ENCODE measurements around the gene MIB1. TPM values are rescaled to one million over a fixed set of nuclear protein-coding genes. Genes with fewer than 3 reads are reported as not detected.

The MIB1 gene
- polyA plus RNA-seq, 2 donors, result 3.7 to 4.0 TPM

DNA sequence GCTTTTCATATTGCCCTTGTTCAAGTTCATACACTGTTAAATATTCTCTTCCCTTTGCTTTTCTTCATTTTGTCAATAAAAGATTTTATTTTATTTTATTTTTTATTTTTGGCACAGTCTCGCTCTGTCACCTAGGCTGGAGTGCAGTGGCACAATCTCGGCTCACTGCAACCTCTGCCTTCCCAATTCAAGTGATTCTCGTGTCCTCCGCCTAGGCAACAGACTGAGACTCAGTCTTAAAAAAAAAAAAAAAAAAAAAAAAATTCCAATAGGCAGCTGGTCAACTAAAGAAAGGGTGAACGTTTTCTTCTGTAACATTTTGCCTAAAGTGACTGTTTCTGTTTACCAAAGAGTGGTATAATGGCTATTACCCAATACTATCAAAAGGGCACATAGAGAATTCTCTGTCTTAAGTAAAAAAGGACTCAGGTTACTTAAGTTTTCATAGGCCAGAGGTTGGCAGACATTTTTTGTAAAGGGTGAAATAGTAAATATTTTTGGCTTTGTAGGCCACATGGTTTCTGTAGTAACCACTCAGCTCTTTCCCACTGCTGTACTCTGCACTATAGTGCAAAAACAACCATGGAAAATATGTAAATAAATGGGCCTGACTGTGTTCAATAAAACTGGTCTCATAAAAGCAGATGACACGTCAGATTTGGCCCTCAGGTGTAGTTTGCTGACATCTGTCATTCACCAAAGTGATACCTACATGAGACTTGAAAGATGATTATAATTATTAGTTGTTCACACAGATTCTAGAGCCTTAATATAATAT lies 113.4 kb downstream of the MIB1 start:
- Histone ChIP-seq H3K36me3 (ENCODE audit: control insufficient read depth in 2 of 2, insufficient read depth in 2 of 2, low read length in 1 of 2) (no peaks in the 10 kb centered on the region), H3K27ac (ENCODE audit: low read depth in 2 of 2, low read length in 1 of 2) (no peak overlapping the region), H3K27me3 (ENCODE audit: control insufficient read depth in 1 of 2, insufficient read depth in 2 of 2, low read length in 2 of 2) (no peaks in the 10 kb centered on the region), H3K4me3 (ENCODE audit: low read depth in 1 of 2, low read length in 2 of 2) (no peak overlapping the region), H3K9me3 (ENCODE audit: control insufficient read depth in 2 of 2, insufficient read depth in 1 of 2, low read depth in 1 of 2, low read length in 1 of 2) (no peaks in the 10 kb centered on the region), H3K4me1 (ENCODE audit: control insufficient read depth in 2 of 2, insufficient read depth in 2 of 2, low read length in 1 of 2) (no peaks in the 10 kb centered on the region)
- WGBS, 2 donors, result 85 to 86% methylated on average over 6 of the region's 6 CpGs

DNA sequence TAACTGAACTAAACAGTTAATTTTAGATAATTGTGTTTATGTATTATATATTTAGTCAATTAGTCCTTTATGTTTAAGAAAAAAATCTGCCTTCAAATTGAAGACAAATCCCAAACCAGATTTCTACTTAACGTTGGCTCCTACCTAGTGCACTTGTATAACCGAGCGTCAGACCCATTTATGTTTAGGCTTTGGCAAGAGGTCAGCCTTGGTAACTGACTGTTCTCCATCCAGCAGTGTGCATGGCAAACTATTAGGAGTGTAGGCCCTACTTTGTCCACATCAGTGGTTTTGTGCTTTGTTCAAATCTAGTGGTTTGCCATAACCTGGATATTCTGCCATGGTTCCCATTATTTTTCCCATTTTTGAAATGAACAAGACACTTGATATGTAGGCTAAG lies 114.8 kb downstream of the MIB1 start:
- no peak overlapping the region for H3K27ac ChIP-seq (ENCODE audit: low read depth in 2 of 2, low read length in 1 of 2)
- H3K27me3 ChIP-seq (ENCODE audit: control insufficient read depth in 1 of 2, insufficient read depth in 2 of 2, low read length in 2 of 2), result no peaks in the 10 kb centered on the region
- H3K36me3 ChIP-seq (ENCODE audit: control insufficient read depth in 2 of 2, insufficient read depth in 2 of 2, low read length in 1 of 2), result no peaks in the 10 kb centered on the region
- H3K4me1 ChIP-seq (ENCODE audit: control insufficient read depth in 2 of 2, insufficient read depth in 2 of 2, low read length in 1 of 2), result no peaks in the 10 kb centered on the region
- H3K4me3 ChIP-seq (ENCODE audit: low read depth in 1 of 2, low read length in 2 of 2), result no peak overlapping the region
- no peaks in the 10 kb centered on the region for H3K9me3 ChIP-seq (ENCODE audit: control insufficient read depth in 2 of 2, insufficient read depth in 1 of 2, low read depth in 1 of 2, low read length in 1 of 2)
- WGBS, 2 donors, result 92 to 97% methylated on average over 3 of the region's 3 CpGs

DNA sequence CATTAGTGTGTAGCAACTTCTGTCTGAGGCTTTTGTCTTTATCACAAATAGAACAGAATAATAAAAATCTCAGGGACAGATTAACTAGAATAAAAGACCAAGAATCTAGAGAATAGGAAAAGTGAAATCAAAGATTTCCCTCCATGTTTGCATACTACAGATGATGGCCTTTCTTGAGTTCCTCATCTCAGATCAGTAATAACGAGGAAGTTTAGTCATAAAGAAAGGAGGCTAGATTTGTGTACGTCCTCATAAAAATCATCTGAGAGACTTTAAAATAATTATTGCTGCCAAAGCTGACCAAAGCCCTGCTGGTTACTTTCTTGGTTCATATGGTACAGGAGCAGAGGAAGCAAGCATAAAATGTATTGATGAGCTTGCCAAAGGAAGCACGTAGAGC lies 117.3 kb downstream of the MIB1 start:
- Histone ChIP-seq H3K4me1 (ENCODE audit: control insufficient read depth in 2 of 2, insufficient read depth in 2 of 2, low read length in 1 of 2) (no peaks in the 10 kb centered on the region), H3K27me3 (ENCODE audit: control insufficient read depth in 1 of 2, insufficient read depth in 2 of 2, low read length in 2 of 2) (no peaks in the 10 kb centered on the region), H3K9me3 (ENCODE audit: control insufficient read depth in 2 of 2, insufficient read depth in 1 of 2, low read depth in 1 of 2, low read length in 1 of 2) (peaks cover 0 to under 1% of the 10 kb centered on the region in 2 donors), H3K4me3 (ENCODE audit: low read depth in 1 of 2, low read length in 2 of 2) (no peak overlapping the region), H3K27ac (ENCODE audit: low read depth in 2 of 2, low read length in 1 of 2) (no peak overlapping the region), H3K36me3 (ENCODE audit: control insufficient read depth in 2 of 2, insufficient read depth in 2 of 2, low read length in 1 of 2) (peaks cover under 1 to 4% of the 10 kb centered on the region in 2 donors)
- WGBS, 2 donors, result 75 to 82% methylated on average over 3 of the region's 3 CpGs

DNA sequence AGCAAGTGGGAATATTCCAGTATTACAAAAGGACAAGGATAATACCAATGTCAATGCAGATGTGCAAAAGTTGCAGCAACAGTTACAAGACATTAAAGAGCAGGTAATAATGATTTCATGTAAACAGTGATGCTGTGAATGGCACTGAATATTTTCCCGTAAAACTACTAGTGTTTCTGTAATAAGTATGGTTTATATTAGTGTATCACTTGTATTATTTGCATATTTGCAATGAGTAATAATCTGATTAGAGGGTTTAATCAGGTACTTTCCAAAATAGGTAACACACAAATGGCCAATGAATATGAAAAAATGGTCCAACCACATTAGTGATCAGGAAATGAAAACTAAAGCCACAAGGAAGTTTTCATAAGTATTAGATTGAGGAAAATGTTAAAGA lies 118.0 kb downstream of the MIB1 start:
- H3K4me3 ChIP-seq (ENCODE audit: low read depth in 1 of 2, low read length in 2 of 2), result no peak overlapping the region

DNA sequence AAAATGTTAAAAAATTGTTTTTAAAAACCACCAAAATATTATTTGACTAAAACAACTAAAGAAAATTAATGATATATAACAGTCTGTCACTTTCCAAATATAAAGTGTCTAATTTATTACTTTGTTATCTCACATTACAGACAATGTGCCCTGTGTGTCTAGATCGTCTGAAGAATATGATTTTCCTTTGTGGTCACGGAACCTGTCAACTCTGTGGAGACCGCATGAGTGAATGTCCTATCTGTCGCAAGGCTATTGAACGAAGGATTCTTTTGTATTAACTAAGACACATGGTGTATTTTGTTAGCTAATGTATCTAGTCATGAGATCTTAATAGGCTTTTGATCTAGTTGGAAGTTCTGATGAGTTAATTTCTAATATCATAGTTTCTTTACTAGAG lies 123.8 kb downstream of the MIB1 start:
- Histone ChIP-seq H3K27ac (ENCODE audit: low read depth in 2 of 2, low read length in 1 of 2) (no peak overlapping the region), H3K4me1 (ENCODE audit: control insufficient read depth in 2 of 2, insufficient read depth in 2 of 2, low read length in 1 of 2) (no peaks in the 10 kb centered on the region), H3K4me3 (ENCODE audit: low read depth in 1 of 2, low read length in 2 of 2) (no peak overlapping the region), H3K27me3 (ENCODE audit: control insufficient read depth in 1 of 2, insufficient read depth in 2 of 2, low read length in 2 of 2) (no peaks in the 10 kb centered on the region), H3K9me3 (ENCODE audit: control insufficient read depth in 2 of 2, insufficient read depth in 1 of 2, low read depth in 1 of 2, low read length in 1 of 2) (peaks cover 0 to 4% of the 10 kb centered on the region in 2 donors), H3K36me3 (ENCODE audit: control insufficient read depth in 2 of 2, insufficient read depth in 2 of 2, low read length in 1 of 2) (peaks cover 3 to 6% of the 10 kb centered on the region in 2 donors)
- WGBS, 2 donors, result 93 to 94% methylated on average over 5 of the region's 5 CpGs

More for the DNA sequence above, 118.0 kb downstream of the MIB1 start:
- Histone ChIP-seq H3K27ac (ENCODE audit: low read depth in 2 of 2, low read length in 1 of 2) (no peak overlapping the region), H3K9me3 (ENCODE audit: control insufficient read depth in 2 of 2, insufficient read depth in 1 of 2, low read depth in 1 of 2, low read length in 1 of 2) (peaks cover 0 to 4% of the 10 kb centered on the region in 2 donors), H3K4me1 (ENCODE audit: control insufficient read depth in 2 of 2, insufficient read depth in 2 of 2, low read length in 1 of 2) (no peaks in the 10 kb centered on the region), H3K27me3 (ENCODE audit: control insufficient read depth in 1 of 2, insufficient read depth in 2 of 2, low read length in 2 of 2) (no peaks in the 10 kb centered on the region), H3K36me3 (ENCODE audit: control insufficient read depth in 2 of 2, insufficient read depth in 2 of 2, low read length in 1 of 2) (peaks cover 3 to 6% of the 10 kb centered on the region in 2 donors)
- 80 to 82% methylated on average over 1 of the region's 1 CpG for WGBS, 2 donors

DNA sequence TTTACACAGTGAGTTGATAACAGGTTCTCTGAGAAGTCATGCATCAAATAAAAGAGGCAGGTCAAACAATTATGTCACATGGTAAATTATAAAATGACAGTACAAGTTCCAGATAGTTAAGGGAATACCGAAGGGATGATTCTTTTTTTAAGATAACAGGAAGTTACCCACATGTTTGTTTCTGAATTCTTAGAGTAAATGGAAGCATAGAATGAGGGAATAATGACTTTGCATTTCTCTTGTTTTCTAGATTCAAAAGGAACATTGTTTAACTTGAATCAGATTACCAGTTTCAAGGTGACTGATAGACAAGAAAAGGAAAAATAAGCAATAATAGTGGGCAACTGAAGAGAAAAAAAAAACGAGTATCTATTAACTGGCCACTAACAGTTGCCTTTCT lies 124.5 kb downstream of the MIB1 start:
- 57 to 70% methylated on average over 2 of the region's 2 CpGs for WGBS, 2 donors
- Histone ChIP-seq H3K27me3 (ENCODE audit: control insufficient read depth in 1 of 2, insufficient read depth in 2 of 2, low read length in 2 of 2) (no peaks in the 10 kb centered on the region), H3K36me3 (ENCODE audit: control insufficient read depth in 2 of 2, insufficient read depth in 2 of 2, low read length in 1 of 2) (peaks cover 3 to 6% of the 10 kb centered on the region in 2 donors), H3K4me1 (ENCODE audit: control insufficient read depth in 2 of 2, insufficient read depth in 2 of 2, low read length in 1 of 2) (no peaks in the 10 kb centered on the region), H3K27ac (ENCODE audit: low read depth in 2 of 2, low read length in 1 of 2) (no peak overlapping the region), H3K4me3 (ENCODE audit: low read depth in 1 of 2, low read length in 2 of 2) (no peak overlapping the region), H3K9me3 (ENCODE audit: control insufficient read depth in 2 of 2, insufficient read depth in 1 of 2, low read depth in 1 of 2, low read length in 1 of 2) (peaks cover 0 to 4% of the 10 kb centered on the region in 2 donors)

DNA sequence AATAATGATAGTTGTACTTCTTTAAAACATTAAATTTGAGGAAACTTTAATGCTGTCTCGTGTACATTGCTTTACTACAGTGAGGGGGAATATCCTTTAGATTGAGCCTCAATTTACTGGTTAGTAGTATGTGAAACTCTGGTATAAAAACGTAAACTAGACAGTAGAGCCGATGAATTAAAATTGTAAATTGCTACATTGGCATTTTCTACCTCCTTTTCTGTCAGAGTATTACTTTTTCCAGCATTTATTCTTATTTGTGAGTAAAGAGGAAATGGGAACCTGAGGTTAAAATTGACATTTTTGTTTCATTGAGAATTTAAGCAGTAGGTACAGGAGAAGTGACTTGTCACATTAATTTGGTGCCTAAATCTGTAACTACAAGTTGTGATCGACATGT lies 128.2 kb downstream of the MIB1 start:
- H3K9me3 ChIP-seq (ENCODE audit: control insufficient read depth in 2 of 2, insufficient read depth in 1 of 2, low read depth in 1 of 2, low read length in 1 of 2), result no peaks in the 10 kb centered on the region
- H3K27ac ChIP-seq (ENCODE audit: low read depth in 2 of 2, low read length in 1 of 2), result no peak overlapping the region
- no peaks in the 10 kb centered on the region for H3K27me3 ChIP-seq (ENCODE audit: control insufficient read depth in 1 of 2, insufficient read depth in 2 of 2, low read length in 2 of 2)
- H3K36me3 ChIP-seq (ENCODE audit: control insufficient read depth in 2 of 2, insufficient read depth in 2 of 2, low read length in 1 of 2), result no peaks in the 10 kb centered on the region
- H3K4me1 ChIP-seq (ENCODE audit: control insufficient read depth in 2 of 2, insufficient read depth in 2 of 2, low read length in 1 of 2), result no peaks in the 10 kb centered on the region
- no peak overlapping the region for H3K4me3 ChIP-seq (ENCODE audit: low read depth in 1 of 2, low read length in 2 of 2)
- WGBS, 2 donors, result 92 to 96% methylated on average over 4 of the region's 4 CpGs

DNA sequence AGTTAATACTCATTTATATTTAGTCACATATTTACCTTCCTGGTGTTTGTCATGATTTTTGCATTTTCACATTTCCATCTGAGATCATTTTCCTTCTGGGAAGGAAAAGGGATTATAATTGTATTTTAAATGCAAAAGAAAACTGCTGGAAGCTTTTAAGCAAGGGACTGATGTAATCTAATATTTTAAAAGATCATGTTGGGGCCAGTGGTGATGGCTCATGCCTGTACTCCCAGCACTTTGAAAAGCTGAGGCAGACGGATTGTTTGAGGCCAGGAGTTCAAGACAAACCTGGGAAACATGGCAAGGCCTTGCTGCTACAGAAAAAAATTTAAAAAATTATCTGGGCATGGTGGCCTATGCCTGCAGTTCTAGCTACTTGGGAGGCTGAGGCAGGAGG lies 149.0 kb downstream of the MIB1 start:
- Histone ChIP-seq H3K4me1 (ENCODE audit: control insufficient read depth in 2 of 2, insufficient read depth in 2 of 2, low read length in 1 of 2) (no peaks in the 10 kb centered on the region), H3K9me3 (ENCODE audit: control insufficient read depth in 2 of 2, insufficient read depth in 1 of 2, low read depth in 1 of 2, low read length in 1 of 2) (no peaks in the 10 kb centered on the region), H3K27me3 (ENCODE audit: control insufficient read depth in 1 of 2, insufficient read depth in 2 of 2, low read length in 2 of 2) (no peaks in the 10 kb centered on the region), H3K36me3 (ENCODE audit: control insufficient read depth in 2 of 2, insufficient read depth in 2 of 2, low read length in 1 of 2) (no peaks in the 10 kb centered on the region), H3K27ac (ENCODE audit: low read depth in 2 of 2, low read length in 1 of 2) (no peak overlapping the region), H3K4me3 (ENCODE audit: low read depth in 1 of 2, low read length in 2 of 2) (no peak overlapping the region)
- WGBS, 2 donors, result 38 to 48% methylated on average over 1 of the region's 1 CpG

DNA sequence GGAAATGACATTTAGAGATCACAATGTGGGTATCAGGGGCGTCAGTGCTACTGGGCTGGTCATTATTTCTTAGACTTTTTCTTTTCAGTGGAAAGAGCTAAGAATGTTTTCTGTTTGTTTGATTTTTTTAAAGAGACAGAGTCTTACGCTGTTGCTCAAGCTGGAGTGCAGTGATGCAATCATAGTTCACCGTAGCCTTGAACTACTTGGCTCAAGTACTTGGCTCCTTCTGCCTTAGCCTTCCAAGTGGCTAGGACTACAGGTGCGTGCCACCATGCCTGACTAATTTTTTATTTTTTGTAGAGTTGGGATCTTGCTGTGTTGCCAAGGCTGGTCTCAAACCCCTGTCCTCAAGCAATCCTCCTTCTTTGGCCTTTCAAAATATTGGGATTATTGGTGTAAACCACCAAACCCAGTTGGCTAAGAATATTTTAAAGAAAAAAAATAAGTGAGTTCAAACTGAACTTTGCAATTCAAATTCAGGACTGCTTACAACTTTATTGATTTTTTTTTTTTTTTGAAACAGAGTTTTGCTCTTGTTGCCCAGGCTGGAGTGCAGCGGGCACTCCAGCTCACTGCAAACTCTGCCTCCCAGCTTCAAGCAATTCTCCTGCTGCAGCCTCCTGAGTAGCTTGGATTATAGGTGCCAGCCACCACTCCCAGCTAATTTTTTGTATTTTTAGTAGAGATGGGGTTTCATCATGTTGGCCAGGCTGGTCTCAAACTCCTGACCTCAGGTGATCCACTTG lies 154.2 kb downstream of the MIB1 start:
- H3K9me3 ChIP-seq (ENCODE audit: control insufficient read depth in 2 of 2, insufficient read depth in 1 of 2, low read depth in 1 of 2, low read length in 1 of 2), result no peaks in the 10 kb centered on the region
- no peak overlapping the region for H3K4me3 ChIP-seq (ENCODE audit: low read depth in 1 of 2, low read length in 2 of 2)
- no peak overlapping the region for H3K27ac ChIP-seq (ENCODE audit: low read depth in 2 of 2, low read length in 1 of 2)
- H3K27me3 ChIP-seq (ENCODE audit: control insufficient read depth in 1 of 2, insufficient read depth in 2 of 2, low read length in 2 of 2), result no peaks in the 10 kb centered on the region
- peaks cover 0 to 3% of the 10 kb centered on the region in 2 donors for H3K4me1 ChIP-seq (ENCODE audit: control insufficient read depth in 2 of 2, insufficient read depth in 2 of 2, low read length in 1 of 2)
- 54 to 55% methylated on average over 5 of the region's 5 CpGs for WGBS, 2 donors
- no peaks in the 10 kb centered on the region for H3K36me3 ChIP-seq (ENCODE audit: control insufficient read depth in 2 of 2, insufficient read depth in 2 of 2, low read length in 1 of 2)

Measured in esophagus (tissue), 2 donors.